GM18868 (cell line): ENCODE results near the gene HIVEP2.

Source experiments
- ATAC-seq: cut with Tn5 transposase; IDR thresholded peaks from one replicate; pipeline ENCODE4 v1.9.1; 2021; ENCODE audit warnings: mild to moderate bottlenecking, moderate library complexity; ENCODE audit not compliant: unreplicated experiment

Gene HIVEP2

DNA sequence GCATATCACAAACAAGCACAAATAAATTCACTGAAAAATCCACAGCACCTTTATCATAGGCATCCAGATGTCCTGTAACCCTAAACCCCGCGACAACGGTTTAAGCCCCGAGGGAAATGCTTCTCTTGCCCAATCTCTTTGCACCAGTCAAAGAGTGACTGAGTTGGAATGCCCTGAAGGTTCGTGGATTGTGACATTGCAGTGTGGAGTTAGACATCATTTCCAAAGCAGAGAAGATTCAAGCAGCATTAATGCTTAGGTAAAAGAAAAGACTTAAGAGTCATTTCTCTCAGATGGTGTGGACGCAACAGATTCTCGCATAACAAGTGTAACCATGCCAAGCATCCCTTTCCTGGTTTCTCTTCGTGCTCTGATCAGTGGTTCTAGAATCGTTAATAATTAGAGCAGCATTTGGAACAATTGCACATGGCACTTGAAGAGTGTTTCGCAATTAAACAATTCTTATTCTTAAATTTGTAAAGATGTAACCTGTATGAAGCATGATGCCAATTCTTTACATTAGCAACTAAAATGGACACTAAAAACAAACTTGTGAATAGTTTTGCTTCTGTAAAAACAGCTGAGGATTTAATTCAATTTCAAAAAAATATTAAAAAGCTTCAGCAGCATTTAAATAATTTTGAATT, 121.6 kb downstream of the HIVEP2 start:
- ATAC-seq: no peak

DNA sequence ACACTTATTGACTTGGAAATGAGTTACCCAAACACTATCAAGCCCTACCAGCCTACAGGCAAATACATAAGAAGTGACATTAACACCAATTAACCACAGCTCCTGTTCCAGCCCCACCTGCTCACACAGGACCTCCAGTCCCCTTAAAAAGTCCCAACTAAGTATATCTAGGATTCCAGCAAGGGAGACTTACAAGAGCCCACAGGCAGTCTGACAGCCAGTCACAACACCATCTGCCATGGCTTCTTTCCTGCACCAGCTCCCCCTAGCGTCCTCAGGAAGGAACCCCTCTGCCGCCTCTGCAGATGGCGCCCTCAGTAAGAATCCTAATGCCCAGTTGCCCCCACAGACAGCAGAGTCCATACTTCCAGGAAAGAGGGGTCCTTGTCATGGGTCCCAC, 122.1 kb downstream of the HIVEP2 start:
- no peak for ATAC-seq

DNA sequence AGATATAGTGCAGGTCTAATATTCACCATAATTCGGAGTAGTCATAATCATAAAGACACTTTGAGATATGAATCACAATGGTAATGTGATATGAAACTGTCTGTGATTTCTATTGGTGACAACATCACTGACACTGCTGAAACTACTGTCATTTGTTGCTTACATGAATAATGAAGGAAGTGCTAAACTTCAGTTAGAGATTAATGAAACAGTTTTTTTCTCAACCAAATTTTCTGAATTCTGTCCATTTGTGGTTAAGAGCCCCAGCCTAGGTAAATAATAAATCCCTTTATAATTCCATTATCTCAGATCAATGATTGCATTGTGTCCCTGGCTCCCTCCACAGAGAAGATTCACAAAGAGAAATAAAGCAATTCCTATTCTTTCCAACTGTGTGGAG, 122.6 kb downstream of the HIVEP2 start:
- peak; percentile 73 for ATAC-seq

DNA sequence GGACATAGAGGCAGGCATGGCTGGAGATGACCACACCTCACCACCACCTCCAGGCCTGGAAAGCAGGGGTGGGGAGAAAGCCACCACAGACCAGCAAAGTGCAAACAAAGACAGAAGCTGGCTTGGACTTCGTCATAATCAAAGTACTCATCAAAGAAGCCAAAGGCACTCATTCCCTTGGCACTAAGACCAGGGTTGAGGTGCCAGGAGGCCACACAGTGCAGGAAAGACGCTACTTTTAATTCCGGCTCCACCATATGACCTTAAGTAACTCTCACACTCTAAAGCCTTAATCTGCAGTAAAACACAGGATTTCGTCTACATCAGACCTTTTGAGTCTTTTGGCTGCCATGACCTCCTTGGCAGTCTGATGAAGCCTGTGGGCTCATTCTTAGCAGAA, 123.1 kb downstream of the HIVEP2 start:
- no peak for ATAC-seq

DNA sequence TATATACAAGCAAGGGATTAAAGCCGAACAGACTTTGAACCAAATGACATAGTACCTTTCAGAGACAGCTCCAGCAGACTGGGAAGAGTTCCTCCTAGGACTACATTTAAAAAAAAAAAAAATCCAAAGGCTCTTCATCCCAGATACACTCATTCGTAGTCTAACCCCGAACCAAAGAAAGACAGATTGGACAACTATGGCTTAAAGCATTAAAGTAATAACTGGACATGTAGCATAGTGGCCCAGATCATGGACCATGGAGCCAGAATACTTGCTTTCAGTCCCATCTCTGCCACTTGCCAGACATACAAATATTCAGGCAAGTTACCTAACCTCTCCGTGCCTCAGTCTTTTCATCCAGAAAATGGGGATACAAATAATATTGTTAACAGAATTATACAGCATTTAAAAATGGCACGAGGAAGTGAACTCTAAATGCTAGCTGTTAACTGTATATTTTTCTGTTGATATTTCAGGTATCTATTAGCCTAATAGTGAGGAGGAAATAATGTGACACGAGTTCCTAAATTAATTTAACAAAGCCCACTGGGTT, 123.7 kb downstream of the HIVEP2 start:
- ATAC-seq: no peak

DNA sequence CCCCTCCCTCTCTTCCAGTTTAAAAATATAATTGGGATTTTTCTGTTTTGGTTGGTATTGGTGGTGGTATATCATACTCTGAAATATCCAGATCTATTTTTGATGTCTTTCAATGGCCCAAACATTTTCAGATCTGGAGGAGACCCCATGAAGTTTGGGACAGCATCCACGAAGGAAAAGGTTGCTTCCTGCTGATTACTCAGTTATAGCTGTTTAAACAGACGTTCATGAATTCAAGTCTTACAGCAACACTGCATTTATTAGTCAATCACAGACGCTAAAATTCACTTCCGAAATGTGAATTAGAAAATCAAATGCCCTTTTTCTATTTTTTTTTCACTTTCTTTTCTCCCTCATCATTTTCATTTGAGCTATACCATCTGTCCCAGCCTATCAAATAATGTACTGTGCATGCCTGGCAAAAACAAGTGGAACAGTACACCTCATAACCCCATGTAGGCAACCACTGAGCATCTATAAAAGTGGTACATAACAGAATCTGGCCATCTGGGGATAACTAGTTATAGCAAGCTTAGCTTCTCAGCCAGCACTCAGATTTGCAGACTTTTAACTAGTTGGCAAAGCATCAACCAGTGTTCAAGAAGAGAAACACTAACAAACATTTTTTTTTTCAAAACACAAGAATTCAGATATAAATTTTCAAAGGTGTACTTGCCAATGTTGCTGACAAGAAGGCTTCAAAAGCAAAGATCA, 124.5 kb downstream of the HIVEP2 start:
- ATAC-seq: no peak

DNA sequence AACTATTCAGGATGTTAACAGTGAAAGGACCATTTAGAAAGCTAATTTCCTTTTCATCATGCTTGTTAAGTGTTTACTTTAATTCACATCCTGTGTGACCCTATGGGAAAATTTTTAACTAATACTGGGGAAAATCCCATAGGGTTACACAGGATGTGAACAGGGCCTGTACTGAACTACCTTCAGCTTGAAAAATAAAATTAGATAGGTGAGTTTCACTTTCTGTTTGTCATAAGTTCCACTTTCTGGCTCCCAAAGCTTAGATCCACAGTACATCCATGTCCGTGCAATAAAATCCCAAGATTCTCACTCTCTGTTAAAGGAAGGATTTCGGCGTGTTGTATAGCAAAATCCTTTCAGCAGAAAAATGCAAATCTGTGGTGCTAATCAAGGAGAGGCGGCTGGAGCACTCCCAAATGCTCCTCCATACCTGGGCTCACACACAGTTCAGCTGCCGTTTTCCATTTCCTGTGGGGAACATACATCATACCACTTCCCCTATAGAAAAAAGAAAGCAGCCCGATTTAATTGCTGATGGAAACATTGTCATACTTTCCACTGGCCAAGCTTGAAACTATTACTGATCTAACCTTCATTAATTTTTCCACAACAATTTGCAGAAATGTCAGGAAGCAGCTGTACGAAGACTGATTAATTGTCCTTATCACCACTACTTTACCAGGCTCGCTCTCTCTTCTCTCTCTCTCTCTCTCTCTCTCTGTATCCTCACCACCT, 125.2 kb downstream of the HIVEP2 start:
- peak; percentile 71 for ATAC-seq

DNA sequence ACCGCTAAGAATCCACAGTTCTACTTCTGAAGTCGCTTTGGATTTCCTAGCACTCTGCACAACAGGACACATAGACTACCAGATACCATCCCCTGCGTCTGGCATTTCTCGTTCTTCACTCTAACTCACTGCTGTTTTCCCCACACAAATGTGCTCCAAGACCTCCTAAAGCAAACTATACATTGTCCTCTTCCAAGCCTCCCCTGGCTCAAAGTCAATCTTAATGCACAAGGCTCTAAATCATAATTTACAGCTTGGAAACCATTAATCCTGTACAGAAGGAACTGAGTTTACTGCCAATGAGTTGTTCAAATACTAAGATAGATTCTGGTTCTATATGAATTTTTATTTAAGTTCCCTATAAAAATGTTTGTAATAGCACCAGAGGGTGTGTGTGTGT, 128.5 kb downstream of the HIVEP2 start:
- ATAC-seq: no peak

DNA sequence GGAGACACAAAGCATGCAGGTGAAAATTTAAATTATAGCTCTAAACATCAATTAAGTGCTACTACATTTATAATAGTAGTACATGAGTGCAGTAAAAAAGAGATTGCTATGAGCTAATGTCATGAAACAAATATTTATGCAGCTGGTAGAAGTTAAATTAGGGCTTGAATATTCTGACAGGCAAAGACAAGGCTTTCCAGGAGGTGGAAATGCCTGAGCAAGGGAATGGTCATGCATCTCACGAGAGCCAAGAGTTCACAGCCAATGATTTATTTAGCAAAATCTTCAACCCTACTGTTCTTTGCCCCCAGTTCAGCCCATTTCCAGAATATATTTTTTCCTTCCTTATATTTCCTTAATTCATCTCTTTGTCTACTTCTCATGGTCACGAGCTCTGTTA, 128.9 kb downstream of the HIVEP2 start:
- no peak for ATAC-seq

DNA sequence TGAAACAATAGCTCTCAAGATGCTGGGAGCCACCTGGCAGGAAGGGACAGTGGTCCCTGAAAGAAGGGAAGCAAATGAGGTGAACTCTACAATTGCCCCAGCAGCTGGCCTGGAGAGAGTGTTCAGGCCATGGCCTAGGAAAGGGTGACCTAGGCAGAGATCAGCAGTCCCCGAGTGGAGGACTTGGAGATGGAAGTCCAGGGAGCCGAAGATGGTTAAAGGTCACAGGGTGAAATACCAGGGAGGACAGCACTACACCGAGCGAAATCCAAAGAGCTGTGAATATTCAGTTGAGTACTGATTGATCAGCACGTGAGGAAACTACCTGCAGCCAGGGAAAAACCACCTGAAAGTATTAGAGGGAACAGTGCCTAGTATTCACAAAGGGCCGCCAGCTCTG, 133.1 kb downstream of the HIVEP2 start:
- ATAC-seq: no peak

DNA sequence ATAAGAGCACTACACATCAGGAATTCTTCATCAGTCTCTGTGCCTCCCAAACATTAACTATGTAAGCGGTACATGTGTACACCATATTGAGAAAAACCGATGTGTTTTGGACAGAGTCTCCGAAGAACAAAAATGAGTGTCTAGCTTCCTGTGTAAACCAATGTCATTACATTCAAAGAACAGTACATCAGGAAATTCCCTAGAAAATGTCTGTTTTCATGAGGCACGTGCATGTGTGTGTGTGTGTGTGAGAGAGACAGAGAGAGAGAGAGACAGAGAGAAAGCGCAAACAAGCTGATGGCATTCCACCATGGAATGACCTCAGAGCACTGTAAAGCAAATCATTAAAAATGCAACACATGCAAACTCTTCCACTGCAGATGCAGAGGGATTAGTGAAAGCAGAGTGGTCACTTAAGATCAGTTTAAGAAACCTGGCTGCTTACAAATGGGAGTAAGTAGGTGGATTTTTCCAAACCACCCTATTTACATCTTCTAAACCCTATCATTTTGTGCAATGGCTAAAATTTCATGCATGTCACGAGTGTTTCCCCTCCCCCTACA, 133.9 kb downstream of the HIVEP2 start:
- ATAC-seq: peak; percentile 46

DNA sequence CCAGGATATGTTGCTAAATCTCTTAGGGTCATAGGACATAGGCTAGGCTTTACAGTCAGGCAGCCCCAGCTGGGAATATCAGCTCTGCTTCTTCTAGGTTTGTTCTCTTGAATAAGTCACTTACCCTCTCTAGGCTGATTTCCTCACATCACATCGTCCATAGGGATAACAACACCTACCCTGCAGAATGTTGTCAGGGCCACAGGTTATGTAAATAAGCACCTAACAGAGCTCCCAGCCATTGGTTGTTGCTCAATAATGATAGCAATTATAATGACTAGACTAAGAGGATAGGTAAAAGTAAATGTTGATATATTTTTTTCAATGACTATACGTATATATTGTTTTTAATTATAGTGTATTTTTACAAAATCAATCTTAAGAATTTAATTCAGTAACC, 135.0 kb downstream of the HIVEP2 start:
- ATAC-seq: no peak

DNA sequence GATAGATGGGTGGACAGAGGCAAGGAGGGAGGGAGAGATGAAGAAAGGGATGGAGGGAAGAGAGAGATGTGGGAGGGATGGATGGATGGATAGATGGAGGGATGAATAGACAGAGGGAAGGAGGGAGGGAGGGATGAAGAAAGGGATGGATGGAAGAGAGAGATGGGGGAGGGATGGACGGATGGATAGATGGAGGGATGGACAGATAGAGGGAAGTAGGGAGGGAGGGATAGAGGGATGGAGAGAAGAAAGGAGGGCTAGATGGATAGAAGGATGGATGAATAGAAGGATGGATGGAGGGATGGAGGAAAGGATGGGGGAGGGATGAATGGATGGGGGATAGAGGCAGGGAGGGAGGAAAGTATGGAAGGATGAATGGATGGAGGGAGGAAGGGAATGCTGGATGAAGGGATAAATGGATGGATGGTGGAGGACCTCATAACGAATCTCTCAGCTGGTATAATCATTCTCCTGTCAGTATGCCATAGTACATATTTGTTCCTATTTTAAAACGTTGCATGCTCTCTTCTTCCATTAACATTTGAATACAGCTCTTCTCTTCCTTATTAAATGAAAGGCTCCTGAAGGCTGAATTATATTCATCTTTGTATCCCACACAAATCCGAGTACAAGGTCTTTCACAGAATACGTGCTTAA, 136.4 kb downstream of the HIVEP2 start:
- ATAC-seq: no peak

DNA sequence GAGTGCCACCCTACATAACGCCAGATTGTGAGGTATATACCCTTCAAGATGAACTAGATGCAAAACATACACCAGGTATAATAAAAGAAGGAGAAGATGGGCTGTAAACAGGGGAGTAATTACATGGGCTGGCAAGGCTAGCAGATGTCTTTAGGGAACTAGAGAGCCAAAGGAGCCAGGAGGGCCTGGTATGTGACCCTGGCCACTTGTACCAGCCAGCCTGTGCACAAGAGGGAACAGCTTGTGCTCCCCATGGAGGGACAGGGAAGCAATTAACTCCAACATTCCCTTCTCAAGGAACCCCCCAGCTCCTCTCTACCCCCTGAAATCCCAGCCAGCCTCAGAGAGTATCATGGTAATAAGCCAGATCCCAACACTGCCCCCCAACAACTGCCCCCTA, 139.9 kb downstream of the HIVEP2 start:
- no peak for ATAC-seq

DNA sequence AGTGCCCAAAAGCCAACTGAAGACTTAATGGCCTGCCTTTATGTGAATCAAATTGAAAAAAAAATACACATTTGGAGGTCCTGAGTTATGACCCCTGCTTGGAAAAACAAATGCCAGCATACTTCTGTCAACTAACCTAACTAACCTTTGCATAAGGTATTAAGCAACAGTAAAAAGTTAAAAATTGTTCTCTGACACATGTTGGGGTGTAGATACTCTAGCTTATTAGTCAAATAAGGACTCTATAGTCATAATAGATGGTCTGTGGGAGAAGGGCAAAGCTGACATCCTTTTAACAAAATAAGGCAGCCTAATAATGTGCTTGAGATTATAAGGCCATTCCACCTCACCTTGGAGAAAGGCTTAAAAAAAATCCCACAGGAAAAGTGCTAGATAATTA, 140.5 kb downstream of the HIVEP2 start:
- ATAC-seq: no peak

DNA sequence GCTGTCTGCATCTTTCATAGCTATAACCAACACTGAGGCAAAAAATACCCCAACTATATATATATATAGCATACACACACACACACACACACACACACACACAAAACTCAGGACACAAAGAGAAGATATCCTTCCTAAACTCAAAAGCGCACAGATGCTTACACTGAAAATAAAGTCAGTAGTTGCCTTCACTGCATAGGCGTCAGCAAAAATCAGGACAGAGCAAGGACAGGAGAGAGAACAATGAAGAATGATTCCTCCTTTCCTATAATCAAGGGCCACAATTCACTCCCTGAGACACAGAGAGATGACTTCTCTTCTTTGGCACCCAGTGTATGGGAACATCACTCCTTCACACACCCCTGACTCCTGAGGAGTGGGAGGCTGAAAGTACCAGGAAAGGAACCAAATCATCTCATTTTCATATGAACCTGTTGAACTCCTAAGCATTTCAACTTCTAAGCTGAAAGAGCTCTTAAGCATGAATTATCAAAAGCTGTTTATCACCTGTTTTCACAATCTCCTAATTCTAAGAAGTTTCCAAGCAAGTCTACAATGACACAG, 141.4 kb downstream of the HIVEP2 start:
- ATAC-seq: no peak

DNA sequence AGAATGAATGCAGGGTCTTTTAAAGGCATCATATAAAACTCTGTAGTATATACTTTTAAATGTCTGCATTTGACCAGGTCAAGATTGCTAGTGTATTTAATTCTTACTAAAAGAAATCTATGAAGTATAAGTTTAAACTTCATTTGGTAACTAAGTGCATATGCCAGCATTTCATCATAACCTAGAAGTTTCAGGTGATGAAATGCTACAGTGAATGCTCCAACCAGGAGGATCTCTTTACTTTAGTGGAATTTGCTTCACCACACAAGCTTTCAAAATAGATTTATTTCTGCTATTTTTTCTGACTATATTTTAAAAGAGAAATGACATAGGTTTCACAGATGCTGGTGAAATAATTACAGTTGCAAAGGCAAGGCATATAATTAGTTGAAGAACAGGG, 141.9 kb downstream of the HIVEP2 start:
- ATAC-seq: no peak

DNA sequence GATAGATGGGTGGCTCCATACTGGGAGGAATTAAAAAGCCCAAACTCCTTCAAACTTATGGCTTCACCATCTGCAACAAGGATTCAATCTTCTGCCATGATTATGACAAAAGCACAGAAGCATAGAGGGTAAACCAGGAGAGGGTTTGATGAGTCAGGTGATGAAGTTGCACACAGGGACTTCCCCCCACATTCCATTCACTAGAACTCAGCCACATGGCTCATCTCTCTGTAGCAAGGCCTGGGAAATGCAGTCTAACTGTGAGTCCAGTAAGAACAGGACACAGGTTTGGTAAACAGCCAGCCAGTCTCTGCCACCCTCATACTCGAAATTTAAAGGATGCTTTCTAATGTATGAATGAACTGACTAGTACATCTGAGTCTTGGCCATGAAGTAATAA, 142.9 kb downstream of the HIVEP2 start:
- ATAC-seq: peak; percentile 53

DNA sequence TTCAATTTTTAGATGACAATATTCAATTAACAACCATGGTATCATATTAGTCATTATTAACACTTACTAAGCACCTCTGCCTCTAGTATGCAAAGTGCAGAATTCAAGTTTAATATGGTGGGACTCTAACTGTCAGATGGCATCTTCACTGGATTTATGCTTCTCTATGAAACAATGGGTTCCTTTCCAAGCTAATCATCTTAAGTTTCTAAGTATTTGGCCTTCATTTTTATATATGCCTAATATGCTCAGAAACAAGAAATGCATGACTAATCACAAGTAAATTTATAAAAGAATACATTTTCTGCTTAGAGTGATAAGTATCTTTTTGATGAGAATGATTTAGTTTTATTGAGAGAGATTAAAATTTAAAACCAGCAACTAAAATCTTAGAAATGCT, 144.7 kb downstream of the HIVEP2 start:
- ATAC-seq: no peak

DNA sequence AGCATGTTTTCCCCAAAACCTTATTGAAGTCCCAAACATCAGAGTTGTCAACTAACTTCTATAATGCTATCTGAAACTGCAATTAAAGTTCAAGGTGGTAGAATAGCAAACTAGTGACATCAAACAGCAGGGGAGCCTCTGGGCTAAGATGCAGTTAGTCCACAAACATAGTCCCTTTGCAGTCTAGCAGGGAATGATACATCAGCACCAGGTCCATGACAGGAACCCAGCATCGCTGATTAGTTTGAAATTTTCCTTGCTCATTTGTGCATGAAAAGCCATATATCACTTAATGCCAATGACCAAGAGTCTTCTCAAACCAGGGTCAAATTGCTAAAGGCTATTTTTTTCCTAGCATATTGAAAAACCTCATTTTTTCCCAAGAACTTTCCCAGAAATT, 145.3 kb downstream of the HIVEP2 start:
- no peak for ATAC-seq

DNA sequence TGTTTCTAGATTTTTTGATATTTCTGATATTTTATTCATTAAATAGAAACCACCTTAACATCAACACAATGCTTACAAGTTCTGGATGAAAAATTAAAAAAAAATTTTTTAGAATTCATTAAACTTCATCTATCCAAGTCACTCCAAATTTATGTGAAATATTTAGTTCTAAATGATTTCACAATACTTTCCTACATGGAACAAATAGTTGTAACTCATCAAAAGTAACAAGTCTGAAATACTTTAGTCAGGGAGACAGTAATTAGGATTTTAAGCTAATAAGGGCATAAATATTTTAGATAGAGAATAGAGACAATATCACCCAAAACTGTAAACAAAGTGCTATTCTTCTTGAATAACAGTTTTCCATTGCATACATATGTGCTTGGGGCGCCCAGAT, 147.8 kb downstream of the HIVEP2 start:
- no peak for ATAC-seq
